Gastrocnemius medialis (tissue), 4 donors: ENCODE measurements around the gene CFB.
"Not testable (repeated sequence)": the region's sequence is repeated elsewhere in the genome, so short reads cannot be mapped to it uniquely, and the experiment has no call there.

Experiments used
- CTCF ChIP-seq, 5 experiments: fragments of 450-650 bp in 3 of 5; fragments of 200-600 bp in 2 of 5; sonication (generic) in 2 of 5; IDR thresholded peaks in 4 of 5; conservative IDR thresholded peaks in 1 of 5; 1 replicate in 4 of 5; 2 replicates in 1 of 5; pipeline ENCODE4 v1.5.1; 2016 to 2019; ENCODE audit warnings: antibody characterized with exemption in 5 of 5, mild to moderate bottlenecking in 3 of 5, moderate library complexity in 3 of 5
- POLR2A ChIP-seq, 2 donors: fragments of 450-650 bp; IDR thresholded peaks; one replicate each; pipeline ENCODE4 v1.6.1; 2017; ENCODE audit warnings: antibody characterized with exemption in 2 of 2, mild to moderate bottlenecking in 2 of 2, moderate library complexity in 2 of 2

- not testable (repeated sequence) for TF ChIP-seq POLR2A (IDR thresholded peaks at IDR 0.05); CTCF (IDR thresholded peaks at IDR 0.05 in 4 of 5, conservative IDR thresholded peaks at IDR 0.05 in 1 of 5)
Observed at GRCh38 chr6:31980998-31981397, 35.1 kb downstream of the CFB start.
